Brain pericyte (primary cell): ENCODE measurements around the gene EXTL2.
"Not testable (repeated sequence)": the region's sequence is repeated elsewhere in the genome, so short reads cannot be mapped to it uniquely, and the experiment has no call there.

Source experiments
- DNase-seq: peaks from one replicate; pipeline ENCODE4 v3.0.0-alpha.2; 2012; ENCODE audit warnings: low read depth, low spot score

EXTL2 gene

GRCh38 chr1:100902365-100902764 lies 7.7 kb upstream of the EXTL2 start:
- no peak for DNase-seq

GRCh38 chr1:100896481-100896982 lies 1.9 kb upstream of the EXTL2 start:
- DNase-seq, result peak; percentile 17

GRCh38 chr1:100895540-100896480 lies 1.2 kb upstream of the EXTL2 start, which contains the start of gene SLC30A7:
Gene SLC30A7 (plus strand): TSS chr1:100896090. CDS start chr1:100896263, 173 bp downstream.
- DNase-seq, result peak; percentile 43

- no peak for DNase-seq
These were observed 924 bp downstream of the EXTL2 start for GRCh38 chr1:100893718-100894117.

- no peak for DNase-seq
These were observed 2.1 kb downstream of the EXTL2 start for GRCh38 chr1:100892554-100892953.

GRCh38 chr1:100891380-100891779 lies 3.3 kb downstream of the EXTL2 start:
- no peak for DNase-seq

GRCh38 chr1:100889869-100890482 lies 4.7 kb downstream of the EXTL2 start:
- DNase-seq, result not testable (repeated sequence)

- DNase-seq, result not testable (repeated sequence)
These were observed 5.6 kb downstream of the EXTL2 start for GRCh38 chr1:100889007-100889406.

- peak; percentile 53 for DNase-seq
These were observed 10.7 kb downstream of the EXTL2 start for GRCh38 chr1:100883963-100884362.

GRCh38 chr1:100882698-100883097 lies 11.9 kb downstream of the EXTL2 start:
- no peak for DNase-seq

- DNase-seq, result no peak
These were observed 13.0 kb downstream of the EXTL2 start for GRCh38 chr1:100881687-100882086.

GRCh38 chr1:100879422-100879821 lies 15.2 kb downstream of the EXTL2 start:
- no peak for DNase-seq

- DNase-seq, result no peak
These were observed 18.4 kb downstream of the EXTL2 start for GRCh38 chr1:100876291-100876690.

- no peak for DNase-seq
These were observed 19.4 kb downstream of the EXTL2 start for GRCh38 chr1:100875228-100875627.

- no peak for DNase-seq
These were observed 20.2 kb downstream of the EXTL2 start for GRCh38 chr1:100874433-100874832.

GRCh38 chr1:100869996-100870395 lies 24.6 kb downstream of the EXTL2 start:
- DNase-seq, result no peak

GRCh38 chr1:100868364-100868995 lies 26.2 kb downstream of the EXTL2 start:
- no peak for DNase-seq

GRCh38 chr1:100866901-100867206 lies 27.8 kb downstream of the EXTL2 start:
- no peak for DNase-seq

- no peak for DNase-seq
These were observed 28.4 kb downstream of the EXTL2 start for GRCh38 chr1:100866041-100866900.

GRCh38 chr1:100862591-100862990 lies 32.1 kb downstream of the EXTL2 start:
- no peak for DNase-seq

GRCh38 chr1:100861379-100861778 lies 33.3 kb downstream of the EXTL2 start:
- no peak for DNase-seq
